Ammon's horn (tissue), 1 donor: ENCODE measurements around the gene RAB24.
"Not testable (repeated sequence)": the region's sequence is repeated elsewhere in the genome, so short reads cannot be mapped to it uniquely, and the experiment has no call there.

Source experiments
- DNase-seq: peaks from one replicate; pipeline ENCODE4 v3.0.0-alpha.2; 2016; ENCODE audit warnings: low spot score

Gene RAB24

DNA sequence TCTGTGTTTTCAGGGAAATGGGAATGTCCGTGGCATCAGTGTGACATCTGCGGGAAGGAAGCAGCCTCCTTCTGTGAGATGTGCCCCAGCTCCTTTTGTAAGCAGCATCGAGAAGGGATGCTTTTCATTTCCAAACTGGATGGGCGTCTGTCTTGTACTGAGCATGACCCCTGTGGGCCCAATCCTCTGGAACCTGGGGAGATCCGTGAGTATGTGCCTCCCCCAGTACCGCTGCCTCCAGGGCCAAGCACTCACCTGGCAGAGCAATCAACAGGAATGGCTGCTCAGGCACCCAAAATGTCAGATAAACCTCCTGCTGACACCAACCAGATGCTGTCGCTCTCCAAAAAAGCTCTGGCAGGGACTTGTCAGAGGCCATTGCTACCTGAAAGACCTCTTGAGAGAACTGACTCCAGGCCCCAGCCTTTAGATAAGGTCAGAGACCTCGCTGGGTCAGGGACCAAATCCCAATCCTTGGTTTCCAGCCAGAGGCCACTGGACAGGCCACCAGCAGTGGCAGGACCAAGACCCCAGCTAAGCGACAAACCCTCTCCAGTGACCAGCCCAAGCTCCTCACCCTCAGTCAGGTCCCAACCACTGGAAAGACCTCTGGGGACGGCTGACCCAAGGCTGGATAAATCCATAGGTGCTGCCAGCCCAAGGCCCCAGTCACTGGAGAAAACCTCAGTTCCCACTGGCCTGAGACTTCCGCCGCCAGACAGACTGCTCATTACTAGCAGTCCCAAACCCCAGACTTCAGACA is 9.5 kb downstream of the RAB24 start:
- DNase-seq, result no peak

DNA sequence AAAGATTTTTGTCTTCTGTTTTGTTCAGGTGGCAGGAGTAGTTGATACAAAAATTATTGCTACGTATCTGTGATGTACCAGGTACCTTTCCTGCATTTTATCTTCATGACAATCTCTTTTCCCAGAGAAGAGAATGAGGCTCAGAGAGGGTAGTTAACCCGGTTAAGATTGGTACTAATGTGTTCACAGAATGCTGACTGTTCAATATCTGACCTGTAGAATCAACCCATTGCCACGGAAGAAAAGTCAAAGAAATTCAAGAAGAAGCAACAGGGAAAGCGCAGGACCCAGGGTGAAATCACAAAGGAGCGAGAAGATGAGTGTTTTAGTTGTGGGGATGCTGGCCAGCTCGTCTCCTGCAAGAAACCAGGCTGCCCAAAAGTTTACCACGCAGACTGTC is 11.8 kb downstream of the RAB24 start:
- no peak for DNase-seq

DNA sequence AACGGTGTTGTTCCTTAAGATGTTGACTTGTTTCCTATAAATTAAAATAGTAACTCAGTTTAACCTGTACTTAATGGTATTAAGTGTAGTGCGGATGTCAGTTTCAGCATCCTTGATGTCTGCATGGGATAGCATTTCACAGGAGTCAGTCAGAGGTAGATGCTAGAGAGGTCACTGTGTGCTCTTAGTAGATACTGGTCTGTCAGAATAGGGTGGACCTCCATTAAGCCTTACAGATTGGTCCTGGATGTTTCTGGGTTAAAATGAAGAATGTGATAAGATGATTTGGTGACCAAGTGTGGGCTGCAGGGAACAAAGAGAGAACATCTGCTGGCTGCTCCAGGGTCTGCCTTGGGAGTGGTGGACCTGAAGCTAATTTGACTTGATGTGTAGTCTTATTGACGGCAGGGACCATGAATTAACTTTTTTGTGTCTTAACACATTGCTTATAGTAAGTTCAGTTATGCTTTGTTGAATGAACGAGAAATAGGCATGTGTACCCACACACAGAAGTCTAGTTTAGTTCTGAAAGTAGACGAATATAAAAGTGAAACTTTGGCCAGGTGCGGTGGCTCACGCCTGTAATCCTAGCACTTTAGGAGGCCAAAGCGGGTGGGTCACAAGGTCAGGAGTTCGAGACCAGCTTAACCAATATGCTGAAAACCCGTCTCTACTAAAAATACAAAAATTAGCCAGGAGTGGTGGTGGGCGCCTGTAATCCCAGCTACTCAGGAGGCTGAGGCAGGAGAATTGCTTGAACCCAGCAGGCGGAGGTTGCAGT is 12.5 kb downstream of the RAB24 start:
- no peak for DNase-seq

DNA sequence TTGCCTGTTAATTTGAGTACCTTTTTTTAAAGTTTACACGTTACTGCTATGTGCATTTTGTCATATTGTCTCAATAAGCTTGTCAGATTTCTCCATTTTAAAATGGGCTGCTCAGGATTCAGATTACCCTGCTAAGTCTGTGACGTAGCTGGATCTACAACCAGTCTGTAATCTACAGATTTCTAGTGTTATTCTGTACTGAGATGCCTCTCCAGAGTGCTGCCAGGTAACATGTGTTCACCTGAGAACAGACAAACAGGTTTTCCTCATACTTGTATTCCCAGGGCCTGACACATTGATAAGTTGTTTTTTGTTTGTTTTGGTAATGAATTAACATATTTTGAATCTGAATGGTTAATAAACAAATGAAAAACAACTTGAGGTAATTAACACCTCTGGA is 15.3 kb downstream of the RAB24 start:
- DNase-seq, result no peak

DNA sequence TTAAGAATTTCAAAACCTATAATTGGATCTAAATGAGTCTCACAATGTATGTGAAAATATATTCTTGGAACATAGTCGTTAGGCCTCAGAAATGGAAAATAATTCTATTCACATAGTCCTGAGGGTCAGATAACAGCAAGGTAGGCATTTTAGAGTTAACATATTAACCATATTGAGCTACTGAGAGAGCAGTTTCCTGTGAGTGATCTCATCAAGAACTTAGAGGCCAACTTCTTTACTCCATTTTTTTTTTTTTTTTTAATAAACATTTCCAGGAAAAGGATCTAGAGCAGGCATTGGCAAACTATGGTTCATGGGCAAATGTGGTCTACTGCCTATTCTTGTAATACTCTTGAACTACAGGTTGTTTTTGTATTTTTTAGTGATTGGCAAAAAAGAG is 26.6 kb downstream of the RAB24 start:
- DNase-seq, result no peak

DNA sequence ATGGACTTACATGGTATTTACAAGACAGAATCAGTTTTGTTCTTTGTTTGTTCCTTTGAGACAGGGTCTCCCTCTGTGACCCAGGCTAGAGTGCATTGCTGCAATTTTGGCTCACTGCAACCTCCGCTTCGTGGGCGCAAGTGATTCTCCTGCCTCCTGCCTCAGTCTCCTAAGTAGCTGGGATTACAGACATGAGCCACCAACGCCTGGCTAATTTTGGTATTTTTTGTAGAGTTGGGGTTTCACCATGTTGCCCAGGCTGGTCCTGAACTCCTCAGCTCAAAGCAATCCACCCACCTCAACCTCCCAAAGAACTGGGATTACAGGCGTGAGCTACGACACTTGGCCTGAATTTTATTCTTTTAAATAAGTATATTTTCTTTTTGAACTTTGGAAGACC is 27.6 kb downstream of the RAB24 start:
- DNase-seq, result no peak

DNA sequence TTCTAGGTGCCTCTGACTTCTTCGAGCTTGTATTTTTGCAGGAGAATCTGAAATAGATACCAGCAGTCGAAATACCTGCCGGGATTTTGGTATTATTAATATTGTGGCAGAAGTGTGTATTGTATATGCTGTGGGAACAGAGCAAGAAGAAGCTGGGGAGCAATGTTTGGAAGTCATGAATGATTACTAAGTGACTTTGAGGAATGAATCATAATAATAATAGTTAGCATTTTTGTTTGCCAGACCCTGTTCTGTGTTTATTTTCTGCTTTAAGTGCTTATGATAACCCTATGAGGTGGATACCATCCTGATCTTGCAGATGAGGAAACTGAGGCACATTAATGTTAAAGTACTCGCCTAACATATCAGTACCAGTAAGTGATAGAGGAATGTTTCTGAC is 32.4 kb downstream of the RAB24 start:
- no peak for DNase-seq

DNA sequence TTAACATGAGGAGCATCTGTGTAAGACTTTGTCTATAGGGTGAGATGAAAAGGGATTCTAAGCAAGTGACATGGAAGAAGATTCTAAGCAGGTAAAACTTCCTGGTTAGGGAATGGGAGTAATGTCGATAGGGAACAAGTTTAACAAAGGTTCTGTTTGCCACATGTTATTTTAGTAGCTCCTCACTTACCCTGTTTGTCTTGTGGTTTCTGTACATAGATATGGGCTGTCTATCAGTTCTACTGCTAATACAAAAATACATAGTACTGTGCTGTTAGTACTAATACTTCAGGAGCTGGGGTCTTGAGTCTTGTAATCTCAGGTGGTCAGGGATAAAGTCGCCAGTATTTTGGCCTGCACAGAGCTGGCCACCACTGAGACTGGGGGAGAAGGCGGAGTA is 32.9 kb downstream of the RAB24 start:
- no peak for DNase-seq

DNA sequence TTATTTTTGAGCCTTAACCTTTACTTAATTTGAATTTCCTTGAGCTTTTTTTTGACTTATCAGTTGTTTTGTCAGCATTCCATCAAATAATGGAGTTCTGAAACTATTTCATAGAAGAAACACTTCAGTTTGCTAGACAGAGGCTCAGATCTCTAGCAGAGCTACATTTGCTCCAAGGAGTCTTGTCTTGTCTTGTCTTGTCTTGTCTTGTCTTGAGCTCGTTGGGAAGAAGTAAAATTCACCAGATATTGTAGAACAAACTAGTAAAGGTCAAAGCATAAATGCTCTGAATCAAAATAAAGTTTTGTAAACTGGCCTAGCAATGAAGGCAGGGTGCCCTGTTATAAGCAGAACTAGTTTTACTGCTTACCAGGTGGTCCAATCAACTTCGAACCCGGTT is 33.5 kb downstream of the RAB24 start:
- no peak for DNase-seq

DNA sequence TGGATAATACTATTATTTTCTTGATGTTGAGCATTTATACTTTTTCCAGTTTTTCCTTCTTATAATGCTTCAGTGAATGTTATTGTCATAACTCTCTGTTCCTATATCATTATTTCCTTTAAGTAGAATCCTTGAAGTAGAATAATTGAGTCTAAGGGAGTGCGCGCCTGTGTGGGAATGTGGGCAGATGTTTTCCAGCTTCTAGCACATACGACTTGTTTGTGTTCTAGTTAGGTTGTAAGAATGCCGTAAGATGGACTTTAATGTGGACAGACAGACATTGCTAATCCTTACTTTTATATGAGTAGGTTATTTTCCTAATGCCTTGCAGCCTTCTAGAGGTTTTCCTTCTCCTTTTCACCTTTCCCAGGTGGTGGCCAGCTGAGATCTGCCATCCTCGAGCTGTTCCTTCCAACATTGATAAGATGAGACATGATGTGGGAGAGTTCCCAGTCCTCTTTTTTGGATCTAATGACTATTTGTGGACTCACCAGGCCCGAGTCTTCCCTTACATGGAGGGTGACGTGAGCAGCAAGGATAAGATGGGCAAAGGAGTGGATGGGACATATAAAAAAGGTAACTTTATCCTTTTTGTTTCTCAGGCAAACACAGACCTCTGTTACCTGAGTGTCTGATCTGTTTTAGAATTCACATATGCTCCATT is 34.2 kb downstream of the RAB24 start:
- no peak for DNase-seq

DNA sequence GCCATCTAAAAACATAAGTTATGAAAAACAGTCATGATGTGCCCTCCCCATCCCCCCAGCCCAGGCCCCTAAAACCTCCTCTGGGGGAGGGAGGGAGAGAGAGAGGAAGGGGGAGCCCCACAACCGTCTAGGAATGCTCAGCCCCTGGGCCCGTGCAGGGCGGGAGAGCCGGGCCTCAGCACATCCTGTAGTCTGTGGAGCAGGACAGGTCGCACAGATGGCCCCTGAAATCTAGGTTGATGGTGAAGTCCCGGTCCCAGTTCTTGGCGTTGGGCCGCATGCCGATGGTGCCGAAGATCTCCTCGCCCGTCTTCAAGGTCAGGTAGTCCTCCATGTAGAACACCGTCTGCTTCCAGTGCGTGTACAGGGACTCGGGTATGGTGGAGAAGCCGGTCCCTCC is 38.1 kb downstream of the RAB24 start:
- no peak for DNase-seq

DNA sequence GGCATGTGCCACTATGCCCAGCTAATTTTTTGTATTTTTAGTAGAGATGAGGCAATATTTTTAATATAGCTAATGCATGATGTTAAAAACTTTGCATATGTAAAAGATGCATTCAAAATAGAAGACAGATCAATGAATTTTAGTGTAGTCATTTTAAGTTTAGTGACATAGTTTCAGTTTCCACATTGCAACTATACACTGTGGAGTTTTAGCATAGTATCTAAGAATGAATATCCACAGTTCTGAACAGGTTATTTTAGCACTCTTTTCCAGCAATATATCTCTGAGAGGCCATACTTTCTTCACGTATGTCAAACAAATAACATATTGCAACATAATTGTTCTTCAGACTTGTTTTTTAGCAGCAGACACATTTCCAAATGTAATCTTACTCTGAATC is 39.3 kb downstream of the RAB24 start:
- no peak for DNase-seq

DNA sequence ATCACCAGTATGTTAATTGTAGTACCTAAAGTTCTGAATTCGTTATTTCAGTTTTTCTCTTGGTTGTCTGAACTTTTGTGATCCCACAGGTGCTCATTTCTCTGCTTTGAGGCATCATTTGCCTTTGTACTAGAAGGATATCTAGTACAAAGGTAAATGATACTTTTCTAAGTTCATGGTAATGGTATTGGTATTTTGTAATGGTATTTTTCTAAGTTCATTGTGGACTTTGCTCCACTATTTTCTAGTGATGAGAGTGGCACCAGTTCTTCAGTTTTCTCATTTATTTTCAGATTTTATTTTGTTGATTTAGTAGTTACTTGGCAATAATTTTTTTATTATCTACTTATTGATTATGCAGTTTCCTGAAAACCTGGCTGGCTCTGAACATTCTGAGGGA is 42.0 kb downstream of the RAB24 start:
- no peak for DNase-seq

DNA sequence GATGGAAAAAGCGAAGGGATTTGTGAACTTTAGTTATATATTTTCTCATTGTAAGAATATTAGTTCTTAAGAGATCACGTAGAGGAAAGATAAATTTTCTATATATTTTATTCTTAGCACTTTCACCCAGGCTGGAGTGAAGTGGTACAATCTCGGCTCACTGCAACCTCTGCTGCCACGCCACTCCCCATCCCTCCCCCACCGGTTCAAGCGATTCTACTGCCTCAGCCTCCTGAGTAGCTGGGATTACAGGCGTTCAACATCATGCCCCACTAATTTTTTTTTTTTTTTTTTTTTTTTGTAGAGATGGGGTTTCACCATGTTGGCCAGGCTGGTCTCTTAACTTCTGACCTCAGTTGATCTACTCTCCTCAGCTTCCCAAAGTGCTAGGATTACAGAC is 42.6 kb downstream of the RAB24 start:
- no peak for DNase-seq

DNA sequence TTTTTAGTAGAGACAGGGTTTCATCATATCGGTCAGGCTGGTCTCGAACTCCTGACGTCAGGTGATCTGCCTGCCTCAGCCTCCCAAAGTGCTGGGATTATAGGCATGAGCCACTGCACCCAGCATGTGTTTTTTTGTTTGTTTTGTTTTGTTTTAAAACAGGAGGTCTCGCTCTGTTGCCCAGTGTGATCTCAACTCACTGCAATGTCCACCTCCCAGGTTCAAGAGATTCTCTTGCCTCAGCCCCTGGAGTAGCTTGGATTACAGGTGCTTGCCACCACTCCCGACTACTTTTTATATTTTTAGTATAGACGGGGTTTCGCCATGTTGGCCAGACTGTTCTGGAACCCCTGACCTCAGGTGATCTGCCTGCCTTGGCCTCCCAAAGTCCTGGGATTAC is 44.8 kb downstream of the RAB24 start:
- DNase-seq, result not testable (repeated sequence)

DNA sequence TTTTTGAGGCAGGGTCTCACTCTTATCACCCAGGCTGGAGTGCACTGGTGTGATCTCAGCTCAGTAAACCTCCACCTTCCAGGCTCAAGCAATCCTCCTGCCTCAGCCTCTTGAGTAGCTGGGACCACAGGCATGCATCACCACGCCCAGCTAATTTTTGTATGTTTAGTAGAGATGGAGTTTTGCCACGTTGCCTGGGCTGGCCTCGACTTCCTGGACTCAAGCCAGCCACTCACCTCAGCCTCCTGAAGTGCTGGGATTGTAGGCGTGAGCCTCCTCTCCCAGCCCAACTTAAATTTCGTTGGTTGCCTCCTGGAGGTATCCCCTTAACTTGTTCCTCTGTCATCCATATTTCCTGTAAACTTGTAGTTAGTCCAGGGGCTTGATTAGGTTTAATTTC is 47.2 kb downstream of the RAB24 start:
- no peak for DNase-seq

DNA sequence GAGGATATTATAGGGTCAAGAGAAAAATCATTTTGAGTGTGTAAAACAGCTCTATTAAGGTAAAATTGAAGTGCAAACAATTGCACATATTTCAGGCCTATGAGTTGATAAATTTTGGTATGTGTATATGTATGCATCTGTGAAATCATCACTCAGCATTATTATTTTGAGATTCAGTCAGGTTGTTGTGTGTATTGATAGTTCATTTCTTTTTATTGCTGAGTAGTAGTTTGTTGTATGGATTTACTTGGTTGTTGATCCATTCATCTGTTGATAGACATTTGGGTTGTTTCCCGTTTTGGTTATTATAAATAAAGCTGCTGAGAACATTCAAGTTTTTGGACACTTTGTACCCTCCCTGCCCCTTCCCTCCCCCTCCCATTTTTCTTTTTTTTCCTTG is 50.3 kb downstream of the RAB24 start:
- DNase-seq, result no peak
